Astrocyte (in vitro differentiated cells and primary cell): ENCODE measurements around the gene ITGBL1.

Experiments used
- EZH2 ChIP-seq: IDR thresholded peaks from 2 replicates; pipeline ENCODE4 v1.6.1; 2012; ENCODE audit warnings: mild to moderate bottlenecking, low read length, inconsistent platforms; ENCODE audit not compliant: insufficient read depth
- TF ChIP-seq, protein P1 (sequence below): IDR thresholded peaks from 2 replicates; pipeline ENCODE4 v1.5.1; 2011; ENCODE audit warnings: low read depth, mild to moderate bottlenecking, inconsistent platforms, low read length, moderate library complexity; ENCODE audit not compliant: insufficient read depth

DNA sequence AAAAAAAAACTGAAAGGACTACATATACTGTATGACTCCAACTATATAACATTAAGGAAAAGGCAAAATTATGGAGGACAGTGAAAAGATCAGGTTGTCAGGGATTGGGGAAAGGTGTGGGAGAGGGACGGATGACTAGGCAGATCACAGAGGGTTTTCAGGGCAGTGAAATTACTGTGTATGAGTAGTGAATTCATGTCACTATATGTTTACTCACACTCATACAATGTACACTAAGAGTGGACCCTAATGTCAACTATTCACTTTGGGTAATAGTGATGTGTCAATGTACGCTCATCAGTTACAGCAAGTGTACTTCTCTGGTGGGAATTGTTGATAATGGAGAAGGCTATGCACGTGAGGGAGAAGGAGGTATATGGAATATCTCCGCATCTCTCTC, 144.3 kb downstream of the ITGBL1 start:
- TF ChIP-seq, protein P1, sequence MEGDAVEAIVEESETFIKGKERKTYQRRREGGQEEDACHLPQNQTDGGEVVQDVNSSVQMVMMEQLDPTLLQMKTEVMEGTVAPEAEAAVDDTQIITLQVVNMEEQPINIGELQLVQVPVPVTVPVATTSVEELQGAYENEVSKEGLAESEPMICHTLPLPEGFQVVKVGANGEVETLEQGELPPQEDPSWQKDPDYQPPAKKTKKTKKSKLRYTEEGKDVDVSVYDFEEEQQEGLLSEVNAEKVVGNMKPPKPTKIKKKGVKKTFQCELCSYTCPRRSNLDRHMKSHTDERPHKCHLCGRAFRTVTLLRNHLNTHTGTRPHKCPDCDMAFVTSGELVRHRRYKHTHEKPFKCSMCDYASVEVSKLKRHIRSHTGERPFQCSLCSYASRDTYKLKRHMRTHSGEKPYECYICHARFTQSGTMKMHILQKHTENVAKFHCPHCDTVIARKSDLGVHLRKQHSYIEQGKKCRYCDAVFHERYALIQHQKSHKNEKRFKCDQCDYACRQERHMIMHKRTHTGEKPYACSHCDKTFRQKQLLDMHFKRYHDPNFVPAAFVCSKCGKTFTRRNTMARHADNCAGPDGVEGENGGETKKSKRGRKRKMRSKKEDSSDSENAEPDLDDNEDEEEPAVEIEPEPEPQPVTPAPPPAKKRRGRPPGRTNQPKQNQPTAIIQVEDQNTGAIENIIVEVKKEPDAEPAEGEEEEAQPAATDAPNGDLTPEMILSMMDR = no peak
- no peak for TF ChIP-seq EZH2
